ENCODE measurements around the gene PPP1CB.
A peak's percentile ranks its signal among the peaks of the same experiment; 100 is the strongest.

The PPP1CB gene

GRCh38 chr2:28751252-28751955 lies at the start of gene PPP1CB:
Gene PPP1CB, plus strand, starts transcription at chr2:28751830. Its CDS starts 295 bp downstream, at chr2:28752125.
- TF ChIP-seq CTCF (IDR thresholded peaks at IDR 0.05; ENCODE audit: insufficient read depth, low read depth, low read length, missing control alignments) = peak; percentile 33
- H3K4me3 ChIP-seq (ENCODE audit: low read depth, low read length) = peak within 1 kb of the TSS; percentile 95
- peak; percentile 98 for DNase-seq (ENCODE audit: low read depth)

- H3K4me3 ChIP-seq (ENCODE audit: low read depth, low read length) = no peak overlapping the region
- TF ChIP-seq CTCF (IDR thresholded peaks at IDR 0.05; ENCODE audit: insufficient read depth, low read depth, low read length, missing control alignments) = no peak
Observed at GRCh38 chr2:28702415-28702861, 49.2 kb upstream of the PPP1CB start.

GRCh38 chr2:28702878-28703277 lies 48.8 kb upstream of the PPP1CB start:
- DNase-seq (ENCODE audit: low read depth) = no peak
- no peak overlapping the region for H3K4me3 ChIP-seq (ENCODE audit: low read depth, low read length)
- TF ChIP-seq CTCF (IDR thresholded peaks at IDR 0.05; ENCODE audit: insufficient read depth, low read depth, low read length, missing control alignments) = no peak

More at GRCh38 chr2:28702415-28702861, 49.2 kb upstream of the PPP1CB start:
- no peak for DNase-seq (ENCODE audit: low read depth)

- DNase-seq (ENCODE audit: low read depth) = no peak
- no peak for TF ChIP-seq CTCF (IDR thresholded peaks at IDR 0.05; ENCODE audit: insufficient read depth, low read depth, low read length, missing control alignments)
- H3K4me3 ChIP-seq (ENCODE audit: low read depth, low read length) = no peak overlapping the region
Observed at GRCh38 chr2:28704621-28705020, 47.0 kb upstream of the PPP1CB start.

GRCh38 chr2:28705751-28706440 lies 45.7 kb upstream of the PPP1CB start:
- DNase-seq (ENCODE audit: low read depth) = no peak
- TF ChIP-seq CTCF (IDR thresholded peaks at IDR 0.05; ENCODE audit: insufficient read depth, low read depth, low read length, missing control alignments) = no peak
- no peak overlapping the region for H3K4me3 ChIP-seq (ENCODE audit: low read depth, low read length)

- DNase-seq (ENCODE audit: low read depth) = no peak
- TF ChIP-seq CTCF (IDR thresholded peaks at IDR 0.05; ENCODE audit: insufficient read depth, low read depth, low read length, missing control alignments) = no peak
- no peak overlapping the region for H3K4me3 ChIP-seq (ENCODE audit: low read depth, low read length)
Observed at GRCh38 chr2:28707592-28707991, 44.0 kb upstream of the PPP1CB start.
